Measurements from ENCODE around the gene CCDC87. TPM values are rescaled to one million over a fixed set of nuclear protein-coding genes. Genes with fewer than 3 reads are reported as not detected.
"Not testable (repeated sequence)": the region's sequence is repeated elsewhere in the genome, so short reads cannot be mapped to it uniquely, and the experiment has no call there.

Gene CCDC87
- total RNA-seq, 2 experiments from 2014 or later = 0.08 TPM; not detected in 1

DNA sequence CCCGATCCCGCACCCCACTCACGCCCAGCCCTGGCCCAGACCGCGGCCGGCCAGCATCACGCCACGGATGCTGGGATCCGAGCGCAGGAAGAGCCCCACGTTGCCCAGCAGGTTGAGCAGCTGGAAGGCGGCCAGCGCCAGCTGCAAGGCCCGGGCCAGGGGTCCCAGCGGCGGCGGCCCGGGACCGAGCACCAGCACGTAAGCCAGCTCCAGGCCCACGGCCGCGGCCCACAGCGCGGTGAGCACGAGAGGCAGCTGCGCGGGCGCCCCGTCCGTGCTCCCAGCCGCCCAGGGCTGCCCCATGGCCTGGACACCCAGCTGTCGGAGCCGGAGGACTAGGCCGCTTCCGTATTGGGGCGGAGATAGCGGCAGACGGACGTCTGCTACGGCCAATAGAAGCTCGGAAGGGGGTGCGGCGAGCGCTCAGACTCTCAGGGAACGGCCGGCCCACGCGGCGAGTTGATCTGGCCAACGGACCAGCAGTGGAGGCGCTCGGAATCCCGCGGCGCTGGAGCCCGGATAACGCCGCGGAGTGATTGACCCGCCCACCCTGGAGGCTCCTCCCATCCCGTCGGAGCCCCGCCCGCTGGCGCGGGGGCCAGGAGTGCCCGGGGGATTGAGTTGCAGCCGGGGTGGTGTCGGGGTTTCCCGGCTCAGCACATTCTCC lies 47.0 kb downstream of the CCDC87 start, which contains the start of gene ZDHHC24:
Gene ZDHHC24 (minus strand): TSS at position 348 of the 667 bp plus-strand sequence. CDS start 45 bp downstream, at position 303.
- DNase-seq = peak; percentile 85
- CTCF ChIA-PET = interaction anchor here (0.5 to 2.1 kb wide), 7 partner anchors 9 to 248 kb away, joined by 3 to 11 read pairs (median 3); partner anchors contain the start of gene RBM4B
- H3K27me3 Mint-ChIP-seq = peaks cover 15% of the 10 kb centered on the region
- H3K4me3 Mint-ChIP-seq = peak within 1 kb of the TSS; percentile 85
- peaks cover 27% of the 10 kb centered on the region for H3K4me1 Mint-ChIP-seq
- POLR2A ChIA-PET = interaction anchor here (0.6 to 1.1 kb wide), 3 partner anchors 11 to 1039 kb away, joined by 3 to 5 read pairs (median 4); no protein-coding TSS in a partner anchor
- H3K36me3 Mint-ChIP-seq (ENCODE audit: low read depth) = peaks cover 9% of the 10 kb centered on the region
- H3K9me3 Mint-ChIP-seq = no peaks in the 10 kb centered on the region
- H3K27ac Mint-ChIP-seq = peak within 1 kb of the TSS; percentile 88

DNA sequence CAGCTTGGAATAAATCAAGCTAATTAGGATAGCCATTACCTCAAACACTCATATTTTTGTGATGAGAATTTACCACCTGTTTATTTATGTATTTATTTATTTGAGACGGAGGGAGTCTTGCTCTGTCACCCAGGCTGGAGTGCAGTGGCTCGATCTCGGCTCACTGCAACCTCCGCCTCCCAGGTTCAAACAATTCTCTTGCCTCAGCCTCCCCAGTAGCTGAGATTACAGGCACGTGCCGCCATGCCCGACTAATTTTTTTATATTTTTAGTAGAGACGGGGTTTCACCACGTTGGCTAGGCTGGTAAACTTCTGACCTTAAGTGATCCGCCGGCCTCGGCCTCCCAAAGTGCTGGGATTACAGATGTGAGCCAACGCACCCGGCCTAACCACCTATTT lies 47.9 kb downstream of the CCDC87 start:
- H3K36me3 Mint-ChIP-seq (ENCODE audit: low read depth); DNase-seq; POLR2A ChIA-PET; H3K9me3 Mint-ChIP-seq: not testable (repeated sequence)
- Mint-ChIP-seq H3K27ac (peak overlapping the region; percentile 88), H3K4me1 (peaks cover 27% of the 10 kb centered on the region), H3K4me3 (peak overlapping the region; percentile 85), H3K27me3 (peaks cover 14% of the 10 kb centered on the region)
- CTCF ChIA-PET = interaction anchor here (0.9 to 1.3 kb wide), 2 partner anchors 9 to 13 kb away, joined by 3 read pairs; no protein-coding TSS in a partner anchor

DNA sequence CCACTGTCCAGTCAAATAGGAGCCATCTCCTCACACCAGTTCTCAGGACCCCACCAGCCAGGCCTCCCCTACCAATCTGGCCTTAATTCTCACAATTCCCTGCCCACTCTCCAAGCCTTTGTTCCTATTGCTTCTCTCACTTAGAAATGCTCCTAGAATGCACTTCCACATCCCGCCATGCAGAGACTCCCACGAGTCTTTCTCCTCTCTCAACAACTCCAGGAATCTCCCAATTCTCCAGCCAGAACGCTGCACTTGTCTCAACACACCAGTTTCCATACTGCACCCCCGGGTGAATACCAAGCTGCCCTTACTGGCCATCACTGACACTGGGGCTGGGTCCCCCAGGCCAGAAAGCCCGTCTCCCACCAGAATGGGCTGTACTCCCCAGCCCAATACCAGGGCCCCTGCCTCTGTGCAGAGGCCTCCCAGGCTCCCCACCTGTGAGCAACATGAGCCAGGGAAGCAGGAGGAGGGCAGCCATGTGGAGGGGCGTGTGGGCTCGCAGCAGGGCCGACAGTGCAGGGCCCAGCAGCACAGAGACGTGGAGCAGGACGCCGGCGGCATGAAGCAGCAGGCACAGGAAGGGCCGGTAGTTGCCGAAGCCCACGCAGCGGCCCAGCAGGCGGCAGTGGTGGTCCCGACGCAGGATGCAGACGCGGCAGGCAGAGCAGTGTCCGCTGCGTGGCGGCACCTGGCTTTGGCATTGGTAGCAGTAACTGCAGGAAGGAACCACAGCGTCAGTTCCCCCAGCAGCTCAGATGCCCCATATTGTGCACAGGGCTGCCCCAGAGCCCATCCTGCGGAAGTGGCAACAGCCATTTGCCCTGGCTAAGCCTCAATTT lies 49.4 kb downstream of the CCDC87 start:
- Mint-ChIP-seq H3K9me3 (no peaks in the 10 kb centered on the region), H3K27me3 (peaks cover 4% of the 10 kb centered on the region), H3K4me3 (peak overlapping the region; percentile 54), H3K27ac (peak overlapping the region; percentile 84), H3K4me1 (peaks cover 27% of the 10 kb centered on the region), H3K36me3 (ENCODE audit: low read depth) (peaks cover 9% of the 10 kb centered on the region)
- DNase-seq = peak; percentile 69
- ChIA-PET CTCF (interaction anchor here (1.1 kb wide), 1 partner anchor 124 kb away, joined by 3 read pairs; no protein-coding TSS in a partner anchor), POLR2A (no interaction called here)

DNA sequence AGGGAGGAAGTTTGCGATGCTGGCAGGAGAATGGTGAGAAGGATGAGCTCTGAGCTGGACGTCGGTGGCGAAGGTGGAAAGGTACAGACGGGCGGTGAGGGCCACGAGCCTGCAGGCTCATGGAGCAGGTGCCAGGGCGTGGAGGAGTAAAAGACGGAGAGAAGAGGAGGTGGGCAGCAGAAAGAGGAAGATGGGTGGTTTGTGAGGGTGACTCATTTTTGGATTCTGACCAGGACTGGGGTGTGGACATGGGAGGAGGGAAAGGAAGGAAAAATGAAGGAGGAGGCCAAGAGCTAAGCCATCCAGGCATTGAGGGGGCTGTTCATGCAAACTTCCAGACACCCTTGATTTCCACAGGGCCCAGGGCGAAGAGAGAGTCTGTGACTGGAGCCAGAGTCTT lies 50.5 kb downstream of the CCDC87 start:
- peak overlapping the region; percentile 42 for H3K27ac Mint-ChIP-seq
- ChIA-PET POLR2A (no interaction called here), CTCF (interaction anchor here (0.6 to 1.1 kb wide), 2 partner anchors 9 to 1245 kb away, joined by 3 read pairs; no protein-coding TSS in a partner anchor)
- no peaks in the 10 kb centered on the region for H3K9me3 Mint-ChIP-seq
- peaks cover 27% of the 10 kb centered on the region for H3K4me1 Mint-ChIP-seq
- no peak for DNase-seq
- H3K36me3 Mint-ChIP-seq (ENCODE audit: low read depth) = peaks cover 12% of the 10 kb centered on the region
- H3K4me3 Mint-ChIP-seq = no peak overlapping the region
- peaks cover under 1% of the 10 kb centered on the region for H3K27me3 Mint-ChIP-seq

DNA sequence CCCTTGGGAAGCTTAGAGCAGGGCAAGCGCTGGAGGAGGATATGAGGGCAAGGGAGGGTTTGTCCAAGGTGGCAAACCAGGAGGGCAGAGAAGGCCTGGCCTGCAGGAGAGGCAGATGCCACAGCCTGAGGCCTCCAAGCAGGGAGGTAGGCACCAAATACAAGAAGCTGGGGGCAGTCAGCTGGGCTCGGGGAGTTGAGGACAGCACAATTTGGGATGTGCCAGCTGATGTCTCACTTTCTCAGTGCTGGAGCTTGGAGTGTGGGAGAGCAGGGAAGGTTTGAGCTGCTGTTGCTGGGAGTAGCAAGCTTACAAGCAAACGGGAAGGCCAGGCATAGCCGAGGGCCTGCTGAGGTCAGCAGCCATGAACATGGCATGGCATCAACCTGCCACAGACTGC lies 51.0 kb downstream of the CCDC87 start:
- Mint-ChIP-seq H3K4me1 (peaks cover 27% of the 10 kb centered on the region), H3K27ac (no peak overlapping the region), H3K27me3 (no peaks in the 10 kb centered on the region), H3K9me3 (no peaks in the 10 kb centered on the region), H3K36me3 (ENCODE audit: low read depth) (peaks cover 15% of the 10 kb centered on the region), H3K4me3 (no peak overlapping the region)
- POLR2A ChIA-PET = no interaction called here
- no peak for DNase-seq
- CTCF ChIA-PET = interaction anchor here (0.6 to 1.1 kb wide), 3 partner anchors 9 to 1245 kb away, joined by 3 read pairs; no protein-coding TSS in a partner anchor

DNA sequence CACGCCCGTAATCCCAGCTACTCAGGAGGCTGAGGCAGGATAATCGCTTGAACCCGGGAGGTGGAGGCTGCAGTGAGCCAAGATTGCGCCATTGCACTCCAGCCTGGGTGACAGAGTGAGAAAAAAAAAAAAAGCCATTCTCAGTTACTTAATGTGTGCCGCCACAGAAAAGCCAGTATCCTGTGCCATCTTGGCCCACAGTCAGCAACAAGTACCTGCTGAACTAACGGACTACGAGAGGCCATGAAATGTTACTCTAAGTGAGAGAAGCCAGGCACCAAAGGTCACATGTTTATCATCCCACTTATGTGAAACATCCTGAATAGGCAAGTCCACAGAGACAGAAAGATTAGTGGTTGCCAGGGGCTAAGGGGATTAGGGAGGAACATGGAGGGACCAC lies 52.3 kb downstream of the CCDC87 start:
- H3K27ac Mint-ChIP-seq, H3K4me3 Mint-ChIP-seq, H3K9me3 Mint-ChIP-seq, POLR2A ChIA-PET, DNase-seq, H3K27me3 Mint-ChIP-seq: not testable (repeated sequence)
- peaks cover 23% of the 10 kb centered on the region for H3K4me1 Mint-ChIP-seq
- CTCF ChIA-PET = interaction anchor here (1.0 kb wide), 1 partner anchor 194 kb away, joined by 3 read pairs; no protein-coding TSS in a partner anchor
- peaks cover 18% of the 10 kb centered on the region for H3K36me3 Mint-ChIP-seq (ENCODE audit: low read depth)

Other genes starting within 250 kb of the CCDC87 start
- 10 to 100 TPM; 47.4 to 48.0 TPM for gene BRMS1, start 248.0 kb downstream of the CCDC87 start, total RNA-seq
- gene B4GAT1, start 245.4 kb downstream of the CCDC87 start, total RNA-seq = 1 to 10 TPM; 8.5 to 9.4 TPM
- gene SLC29A2, start 221.3 kb downstream of the CCDC87 start, total RNA-seq = 1 to 10 TPM; 8.3 to 8.9 TPM
- under 1 TPM; 0.27 to 0.52 TPM for gene NPAS4, start 172.0 kb downstream of the CCDC87 start, total RNA-seq
- 10 to 100 TPM; 72.4 to 76.4 TPM for gene MRPL11, start 154.2 kb downstream of the CCDC87 start, total RNA-seq
- 1 to 10 TPM; 6.7 to 7.2 TPM for gene PELI3, start 126.2 kb downstream of the CCDC87 start, total RNA-seq
- 10 to 100 TPM; 78.4 to 82.3 TPM for gene DPP3, start 112.6 kb downstream of the CCDC87 start, total RNA-seq
- 10 to 100 TPM; 13.3 to 17.4 TPM for gene BBS1, start 82.4 kb downstream of the CCDC87 start, total RNA-seq
- gene ZDHHC24, start 47.0 kb downstream of the CCDC87 start, total RNA-seq = 10 to 100 TPM; 16.8 to 16.9 TPM
- under 1 TPM in 1 of 2 experiments, not detected in 1; 0.23 TPM for gene ACTN3, start 46.2 kb downstream of the CCDC87 start, total RNA-seq
- gene CTSF, start 24.5 kb downstream of the CCDC87 start, total RNA-seq = 1 to 10 TPM; 3.5 to 3.9 TPM
- gene CCS, start 122 bp upstream of the CCDC87 start, total RNA-seq = 10 to 100 TPM; 28.8 to 32.6 TPM
- 100 to 1,000 TPM; 124 to 140 TPM for gene RBM14, start 23.6 kb upstream of the CCDC87 start, total RNA-seq
- gene RBM4, start 45.6 kb upstream of the CCDC87 start, total RNA-seq = 100 to 1,000 TPM; 124 to 137 TPM
- 10 to 100 TPM; 18.1 to 20.4 TPM for gene RBM4B, start 84.8 kb upstream of the CCDC87 start, total RNA-seq
- under 1 TPM; 0.25 to 0.35 TPM for gene SPTBN2, start 136.2 kb upstream of the CCDC87 start, total RNA-seq